AG09309 (cell line): ENCODE data around the gene GLB1L.
A peak's percentile ranks its signal among the peaks of the same experiment; 100 is the strongest.

ENCODE experiments used
- DNase-seq: peaks from one replicate; pipeline ENCODE4 v3.0.0-alpha.2; 2010; ENCODE audit warnings: low read depth
- H3K4me3 ChIP-seq: 2 replicates; pipeline ENCODE4 v1.5.1; 2011; ENCODE audit warnings: mild to moderate bottlenecking, low read depth, low read length, moderate library complexity; ENCODE audit not compliant: control insufficient read depth
- TF ChIP-seq, protein P1 (sequence below): IDR thresholded peaks from 2 replicates; pipeline ENCODE4 v1.5.1; 2011; ENCODE audit warnings: mild to moderate bottlenecking, low read depth, low read length, inconsistent platforms; ENCODE audit not compliant: insufficient read depth, control insufficient read depth; ENCODE audit errors: missing control alignments

The GLB1L gene

GRCh38 chr2:219230059-219230540 is 15.1 kb downstream of the GLB1L start:
- TF ChIP-seq, protein P1, sequence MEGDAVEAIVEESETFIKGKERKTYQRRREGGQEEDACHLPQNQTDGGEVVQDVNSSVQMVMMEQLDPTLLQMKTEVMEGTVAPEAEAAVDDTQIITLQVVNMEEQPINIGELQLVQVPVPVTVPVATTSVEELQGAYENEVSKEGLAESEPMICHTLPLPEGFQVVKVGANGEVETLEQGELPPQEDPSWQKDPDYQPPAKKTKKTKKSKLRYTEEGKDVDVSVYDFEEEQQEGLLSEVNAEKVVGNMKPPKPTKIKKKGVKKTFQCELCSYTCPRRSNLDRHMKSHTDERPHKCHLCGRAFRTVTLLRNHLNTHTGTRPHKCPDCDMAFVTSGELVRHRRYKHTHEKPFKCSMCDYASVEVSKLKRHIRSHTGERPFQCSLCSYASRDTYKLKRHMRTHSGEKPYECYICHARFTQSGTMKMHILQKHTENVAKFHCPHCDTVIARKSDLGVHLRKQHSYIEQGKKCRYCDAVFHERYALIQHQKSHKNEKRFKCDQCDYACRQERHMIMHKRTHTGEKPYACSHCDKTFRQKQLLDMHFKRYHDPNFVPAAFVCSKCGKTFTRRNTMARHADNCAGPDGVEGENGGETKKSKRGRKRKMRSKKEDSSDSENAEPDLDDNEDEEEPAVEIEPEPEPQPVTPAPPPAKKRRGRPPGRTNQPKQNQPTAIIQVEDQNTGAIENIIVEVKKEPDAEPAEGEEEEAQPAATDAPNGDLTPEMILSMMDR: no peak
- DNase-seq: no peak
- peak overlapping the region; percentile 86 for H3K4me3 ChIP-seq

- TF ChIP-seq, protein P1: no peak
- H3K4me3 ChIP-seq: peak within 1 kb of the TSS; percentile 86
- DNase-seq: peak; percentile 93
These were observed 15.8 kb downstream of the GLB1L start, which contains the start of the genes ANKZF1 and ATG9A for GRCh38 chr2:219229305-219230058. Gene ANKZF1, plus strand, starts transcription at chr2:219229806. Its CDS starts 452 bp downstream, at chr2:219230258. Gene ATG9A, minus strand, starts transcription at chr2:219229636. Its CDS starts 1,612 bp downstream, at chr2:219228024.

GRCh38 chr2:219228911-219229304 is 16.3 kb downstream of the GLB1L start:
- peak overlapping the region; percentile 86 for H3K4me3 ChIP-seq
- TF ChIP-seq, protein P1: no peak
- no peak for DNase-seq

DNA sequence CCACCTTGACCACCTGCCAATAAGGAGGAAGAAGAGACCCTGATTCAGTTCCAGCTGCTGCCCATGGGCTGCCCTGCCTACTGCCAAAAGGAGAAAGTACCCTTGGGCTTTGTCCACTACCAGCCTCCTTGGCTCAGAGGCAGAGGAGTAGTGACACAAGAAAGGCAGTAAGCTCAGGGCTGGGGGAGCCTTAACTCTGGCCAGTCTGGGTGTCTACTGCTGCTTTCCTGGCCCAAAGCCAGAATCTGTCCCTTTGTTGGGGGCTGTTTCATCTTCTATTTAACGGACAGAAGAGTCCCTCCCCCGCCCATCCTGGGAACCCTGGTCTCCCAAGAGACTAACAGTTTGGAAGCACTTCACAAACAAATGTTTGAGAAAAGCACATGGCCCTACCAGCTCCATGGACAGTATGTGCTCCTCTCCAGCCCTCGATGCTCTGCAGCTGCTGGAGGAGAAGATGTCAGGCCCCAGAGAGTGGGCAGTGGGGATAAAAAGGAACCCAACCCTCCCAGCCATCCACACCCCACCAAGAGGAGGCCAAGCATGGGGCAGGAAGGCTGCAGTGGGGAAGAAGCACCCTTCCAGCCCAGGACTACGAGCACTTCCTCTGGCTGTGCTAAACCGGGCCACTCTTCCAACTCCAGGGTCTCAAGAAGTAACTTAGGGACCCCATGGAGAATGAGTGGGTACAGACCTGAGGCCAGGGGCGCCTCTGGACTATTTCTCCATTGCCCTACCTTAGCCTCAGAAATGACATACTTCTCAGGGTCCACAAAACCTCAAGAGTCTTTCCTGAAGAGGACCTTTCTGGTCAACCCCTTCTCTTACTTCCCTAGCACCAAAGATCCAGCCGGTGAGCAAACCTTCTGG is 17.0 kb downstream of the GLB1L start:
- DNase-seq: no peak
- TF ChIP-seq, protein P1: no peak

DNA sequence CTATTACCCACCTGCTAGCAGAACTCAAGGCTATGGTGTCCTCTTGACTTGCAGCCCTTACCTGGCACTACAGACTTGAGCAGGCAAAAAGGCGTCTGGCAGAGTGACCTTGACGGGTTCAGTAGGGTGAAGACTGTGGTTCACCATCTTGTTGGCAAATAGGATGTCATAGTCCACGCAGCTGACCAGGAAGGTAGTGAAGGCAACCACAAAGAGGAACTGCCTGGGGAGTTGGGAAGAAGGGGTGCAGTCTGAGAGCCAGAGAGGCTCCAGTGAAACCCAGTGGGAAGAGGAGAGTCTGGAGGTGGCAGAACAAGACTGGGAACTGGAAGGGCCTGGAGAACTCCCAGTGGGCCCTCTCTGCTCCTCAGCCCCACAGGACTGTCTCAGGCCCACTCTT is 19.9 kb downstream of the GLB1L start:
- DNase-seq: no peak
- no peak overlapping the region for H3K4me3 ChIP-seq
- TF ChIP-seq, protein P1: no peak

More for the DNA sequence above, 17.0 kb downstream of the GLB1L start:
- H3K4me3 ChIP-seq: peak overlapping the region; percentile 86

DNA sequence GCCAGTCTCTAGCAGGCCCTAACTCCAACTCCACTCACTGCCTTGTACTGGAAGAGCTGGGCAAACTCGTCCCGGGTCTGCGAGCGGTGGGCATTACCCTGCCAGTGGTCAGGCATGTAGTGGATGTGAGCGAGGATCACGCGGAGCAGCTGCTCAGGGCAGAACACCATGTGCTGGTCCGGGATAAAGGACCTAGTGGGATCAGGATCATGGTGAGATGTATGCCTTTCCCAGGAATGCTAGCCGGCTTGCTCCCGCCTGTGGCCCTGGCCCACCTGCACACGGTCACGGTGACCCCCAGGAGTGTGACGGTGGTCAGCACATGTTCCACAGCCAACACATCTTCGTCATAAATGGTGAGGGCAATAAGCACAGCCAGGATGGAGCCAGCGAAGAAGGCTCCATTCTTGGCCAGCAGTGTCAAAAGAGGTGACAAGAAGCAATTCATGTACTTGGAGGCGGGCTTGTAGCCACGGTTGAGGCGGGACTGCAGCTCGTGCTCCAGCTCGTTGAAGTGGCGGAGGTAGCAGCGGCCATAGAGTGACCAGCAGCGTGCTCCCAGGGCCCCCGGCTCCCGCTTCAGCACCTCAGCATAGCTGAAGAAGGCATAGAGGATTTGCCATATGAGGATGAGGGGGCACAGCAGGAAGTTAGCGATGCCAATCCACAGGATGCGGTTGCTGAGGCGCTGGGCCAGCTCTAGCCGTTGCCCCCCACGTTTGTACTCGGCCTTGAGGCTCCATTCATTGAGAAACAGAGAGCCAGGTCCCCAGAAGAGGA is 21.2 kb downstream of the GLB1L start:
- H3K4me3 ChIP-seq: no peak overlapping the region
- TF ChIP-seq, protein P1: no peak
- no peak for DNase-seq
